HepG2 (cell line): ENCODE results near the gene SBNO2. TPM values are rescaled to one million over a fixed set of nuclear protein-coding genes. Genes with fewer than 3 reads are reported as not detected.

Source experiments
- DZIP1 ChIP-seq: sonication (generic); formaldehyde crosslinking; IDR thresholded peaks from 2 replicates; pipeline ENCODE4 v1.5.0; 2020; ENCODE audit warnings: mild to moderate bottlenecking, missing genetic modification reagents
- ERF ChIP-seq: IDR thresholded peaks from 2 replicates; pipeline ENCODE4 v1.6.1; 2018; ENCODE audit warnings: missing biosample characterization, missing genetic modification reagents
- IKZF4 ChIP-seq: sonication (generic); formaldehyde crosslinking; IDR thresholded peaks from 2 replicates; pipeline ENCODE4 v1.5.1; 2020; ENCODE audit warnings: borderline replicate concordance, mild to moderate bottlenecking, low read depth, missing genetic modification reagents; ENCODE audit errors: not compliant biosample characterization
- POLR2A ChIP-seq, 2 experiments: IDR thresholded peaks; 2 replicates each; pipeline ENCODE4 v1.6.1; 2011; ENCODE audit warnings: low read depth in 2 of 2, low read length in 2 of 2, mild to moderate bottlenecking in 1 of 2, moderate library complexity in 1 of 2; ENCODE audit not compliant: insufficient read depth in 1 of 2
- RBAK ChIP-seq: sonication (generic); formaldehyde crosslinking; IDR thresholded peaks from 2 replicates; pipeline ENCODE4 v1.5.1; 2020; ENCODE audit warnings: mild to moderate bottlenecking, missing genetic modification reagents
- ZBTB33 ChIP-seq: sonication (generic); formaldehyde crosslinking; IDR thresholded peaks from 2 replicates; pipeline ENCODE4 v1.4.0; 2020; ENCODE audit warnings: missing genetic modification reagents
- ZBTB38 ChIP-seq: sonication (generic); formaldehyde crosslinking; IDR thresholded peaks from 2 replicates; pipeline ENCODE4 v1.5.1; 2020; ENCODE audit warnings: mild to moderate bottlenecking, missing genetic modification reagents
- ZNF230 ChIP-seq: sonication (generic); formaldehyde crosslinking; IDR thresholded peaks from 2 replicates; pipeline ENCODE4 v1.4.0; 2020; ENCODE audit warnings: mild to moderate bottlenecking, missing genetic modification reagents
- polyA plus RNA-seq, 8 experiments: library from polyadenylated mRNA; depleted of rRNA in 3 of 8; stranded (reverse) in 7 of 8; unstranded in 1 of 8; fragments of >200 nt; fragmentation: Illumina TruSeq in 4 of 8; extraction: Trizol in 4 of 8; gene quantifications; 2 replicates each; pipeline versions ENCODE4 v1.2.1 to v1.2.3, GENCODE V29; 2011 to 2016; ENCODE audit warnings: low read depth in 4 of 8, missing spikeins in 1 of 8, mixed read lengths in 1 of 8; ENCODE audit not compliant: insufficient read depth in 1 of 8
- total RNA-seq, 5 experiments: library from RNA; depleted of rRNA; stranded (reverse); fragments of >200 nt; fragmentation: Illumina TruSeq; extraction: Trizol; gene quantifications; 2 replicates each; pipeline ENCODE4 v1.2.3, GENCODE V29; 2016; ENCODE audit warnings: low read depth in 1 of 5
- TF ChIP-seq, protein P1 (sequence below): sonication (generic); formaldehyde crosslinking; IDR thresholded peaks from 2 replicates; pipeline ENCODE4 v1.4.0; 2020; ENCODE audit warnings: mild to moderate bottlenecking, missing genetic modification reagents

Gene SBNO2
- total and polyA plus RNA-seq, 2 of the 13 experiments (the other 11 are each of a cell fraction or from before 2014, with no cell fraction given): 8.6 to 10.4 TPM

DNA sequence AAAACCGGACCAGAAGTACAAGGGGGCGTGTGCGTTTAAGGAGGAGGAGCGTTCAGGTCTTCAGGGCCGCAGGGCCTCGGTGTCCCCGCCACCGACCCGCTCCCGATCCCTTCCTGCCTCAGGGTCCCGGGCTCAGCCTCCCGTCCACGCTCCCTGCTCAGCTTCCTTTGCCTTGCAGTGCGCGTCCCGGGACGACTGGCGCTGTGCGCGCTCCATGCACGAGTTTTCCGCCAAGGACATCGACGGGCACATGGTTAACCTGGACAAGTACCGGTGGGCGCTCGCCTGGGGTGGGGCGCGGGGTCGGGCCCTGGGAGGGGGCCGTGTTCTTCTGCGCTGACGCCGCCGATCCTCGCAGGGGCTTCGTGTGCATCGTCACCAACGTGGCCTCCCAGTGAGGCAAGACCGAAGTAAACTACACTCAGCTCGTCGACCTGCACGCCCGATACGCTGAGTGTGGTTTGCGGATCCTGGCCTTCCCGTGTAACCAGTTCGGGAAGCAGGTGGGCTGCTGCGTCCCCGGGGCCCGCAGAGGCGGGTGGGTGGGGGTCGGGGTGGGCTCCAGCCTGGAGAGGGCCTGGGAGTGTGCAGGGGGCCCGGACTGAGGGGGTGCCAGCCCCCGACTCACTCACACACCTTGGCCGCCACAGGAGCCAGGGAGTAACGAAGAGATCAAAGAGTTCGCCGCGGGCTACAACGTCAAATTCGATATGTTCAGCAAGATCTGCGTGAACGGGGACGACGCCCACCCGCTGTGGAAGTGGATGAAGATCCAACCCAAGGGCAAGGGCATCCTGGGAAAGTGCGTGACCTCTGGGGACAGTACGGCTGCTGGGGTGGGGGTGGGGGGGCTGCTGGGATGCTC, 68.8 kb downstream of the SBNO2 start (continued):
- 0 out of 2 replicates have a peak, but pooled peaks have one; percentile 59 for TF ChIP-seq DZIP1
- no peak for TF ChIP-seq POLR2A (IDR thresholded peaks at IDR 0.05; ENCODE audit: insufficient read depth in 1 of 2, low read depth in 2 of 2, low read length in 2 of 2)
- peak; percentile 81 for TF ChIP-seq ZBTB33
- TF ChIP-seq, protein P1, sequence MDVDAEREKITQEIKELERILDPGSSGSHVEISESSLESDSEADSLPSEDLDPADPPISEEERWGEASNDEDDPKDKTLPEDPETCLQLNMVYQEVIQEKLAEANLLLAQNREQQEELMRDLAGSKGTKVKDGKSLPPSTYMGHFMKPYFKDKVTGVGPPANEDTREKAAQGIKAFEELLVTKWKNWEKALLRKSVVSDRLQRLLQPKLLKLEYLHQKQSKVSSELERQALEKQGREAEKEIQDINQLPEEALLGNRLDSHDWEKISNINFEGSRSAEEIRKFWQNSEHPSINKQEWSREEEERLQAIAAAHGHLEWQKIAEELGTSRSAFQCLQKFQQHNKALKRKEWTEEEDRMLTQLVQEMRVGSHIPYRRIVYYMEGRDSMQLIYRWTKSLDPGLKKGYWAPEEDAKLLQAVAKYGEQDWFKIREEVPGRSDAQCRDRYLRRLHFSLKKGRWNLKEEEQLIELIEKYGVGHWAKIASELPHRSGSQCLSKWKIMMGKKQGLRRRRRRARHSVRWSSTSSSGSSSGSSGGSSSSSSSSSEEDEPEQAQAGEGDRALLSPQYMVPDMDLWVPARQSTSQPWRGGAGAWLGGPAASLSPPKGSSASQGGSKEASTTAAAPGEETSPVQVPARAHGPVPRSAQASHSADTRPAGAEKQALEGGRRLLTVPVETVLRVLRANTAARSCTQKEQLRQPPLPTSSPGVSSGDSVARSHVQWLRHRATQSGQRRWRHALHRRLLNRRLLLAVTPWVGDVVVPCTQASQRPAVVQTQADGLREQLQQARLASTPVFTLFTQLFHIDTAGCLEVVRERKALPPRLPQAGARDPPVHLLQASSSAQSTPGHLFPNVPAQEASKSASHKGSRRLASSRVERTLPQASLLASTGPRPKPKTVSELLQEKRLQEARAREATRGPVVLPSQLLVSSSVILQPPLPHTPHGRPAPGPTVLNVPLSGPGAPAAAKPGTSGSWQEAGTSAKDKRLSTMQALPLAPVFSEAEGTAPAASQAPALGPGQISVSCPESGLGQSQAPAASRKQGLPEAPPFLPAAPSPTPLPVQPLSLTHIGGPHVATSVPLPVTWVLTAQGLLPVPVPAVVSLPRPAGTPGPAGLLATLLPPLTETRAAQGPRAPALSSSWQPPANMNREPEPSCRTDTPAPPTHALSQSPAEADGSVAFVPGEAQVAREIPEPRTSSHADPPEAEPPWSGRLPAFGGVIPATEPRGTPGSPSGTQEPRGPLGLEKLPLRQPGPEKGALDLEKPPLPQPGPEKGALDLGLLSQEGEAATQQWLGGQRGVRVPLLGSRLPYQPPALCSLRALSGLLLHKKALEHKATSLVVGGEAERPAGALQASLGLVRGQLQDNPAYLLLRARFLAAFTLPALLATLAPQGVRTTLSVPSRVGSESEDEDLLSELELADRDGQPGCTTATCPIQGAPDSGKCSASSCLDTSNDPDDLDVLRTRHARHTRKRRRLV (CRISPR knock-in tag): no peak
- peak; percentile 66 for TF ChIP-seq ZBTB38 (CRISPR knock-in tag)
- TF ChIP-seq ZNF230: no peak
- TF ChIP-seq RBAK (CRISPR knock-in tag): no peak
- TF ChIP-seq IKZF4 (CRISPR knock-in tag): no peak
- peak; percentile 18; the same call in 1 of the 2 replicates for TF ChIP-seq ERF (CRISPR knock-in tag)
